ENCODE results near the gene GDF15. TPM values are rescaled to one million over a fixed set of nuclear protein-coding genes. Genes with fewer than 3 reads are reported as not detected.

GDF15 gene
- total and polyA plus RNA-seq, 2 donors (not counting 3 experiments of a cell fraction or from before 2014, with no cell fraction given): 165 to 206 TPM

DNA sequence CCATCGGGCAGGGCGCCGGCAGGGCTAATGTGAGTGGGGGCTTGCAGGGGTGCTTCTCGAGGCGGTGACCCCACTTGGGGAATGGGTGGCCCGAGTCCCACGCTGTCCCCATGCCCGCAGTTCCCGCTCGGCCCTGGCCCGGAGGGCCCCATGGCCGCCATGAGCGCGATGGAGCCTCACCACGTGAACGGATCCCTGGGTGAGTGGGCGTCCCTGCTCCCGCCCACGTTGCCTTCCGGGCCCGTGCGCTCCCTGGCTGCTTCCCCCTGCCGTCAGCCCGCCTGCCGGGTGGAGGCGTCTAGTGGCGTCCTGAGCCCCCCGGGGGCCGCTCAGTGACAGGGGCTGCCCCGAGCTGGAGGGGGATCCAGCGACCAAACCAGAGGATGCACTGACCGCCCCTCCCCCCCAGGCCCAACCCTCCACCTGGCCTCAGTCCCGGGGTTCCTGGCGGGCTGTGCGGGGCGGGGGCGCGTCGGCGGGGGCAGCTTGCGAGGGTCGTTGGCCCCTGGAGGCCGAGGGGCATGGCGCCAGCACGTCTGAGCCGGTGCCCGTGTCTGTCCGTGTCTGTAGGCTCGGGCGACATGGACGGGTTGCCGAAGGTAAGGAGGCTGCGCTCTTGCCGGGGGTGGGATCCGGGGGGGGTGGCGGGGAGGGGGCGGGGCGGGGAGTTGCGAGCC lies 47.2 kb downstream of the GDF15 start:
- Histone ChIP-seq H3K4me3 (replicated peaks in 1 of 3; ENCODE audit: insufficient read depth in 1 of 3, low read depth in 1 of 3, low read length in 3 of 3) (peak overlapping the region; percentile 29 to 69 (median 50)), H3K9me1 (replicated peaks; ENCODE audit: control insufficient read depth, extremely low read depth, insufficient read depth, low read length) (no peaks in the 10 kb centered on the region), H3K27ac (ENCODE audit: insufficient read depth, low read depth, low read length) (peak overlapping the region; percentile 12), H3K9ac (replicated peaks; ENCODE audit: extremely low read depth, insufficient read depth, low read length) (peak overlapping the region; percentile 17), H4K20me1 (replicated peaks; ENCODE audit: control insufficient read depth, extremely low read depth, insufficient read depth, low read length) (no peaks in the 10 kb centered on the region), H3K79me2 (ENCODE audit: control insufficient read depth, insufficient read depth, low read length) (peaks cover 3% of the 10 kb centered on the region), H2AFZ (ENCODE audit: low read depth, low read length) (peak overlapping the region; percentile 30), H3K27me3 (ENCODE audit: control insufficient read depth in 2 of 2, insufficient read depth in 2 of 2, low read length in 2 of 2) (no peaks in the 10 kb centered on the region), H3K36me3 (ENCODE audit: control insufficient read depth in 2 of 2, extremely low read depth in 1 of 2, insufficient read depth in 2 of 2, low read length in 2 of 2) (peaks cover 0 to 2% of the 10 kb centered on the region in 2 experiments), H3K4me2 (ENCODE audit: insufficient read depth, low read length) (peak overlapping the region; percentile 44), H3K9me3 (replicated peaks; ENCODE audit: control insufficient read depth, insufficient read depth, low read length) (no peaks in the 10 kb centered on the region), H3K4me1 (ENCODE audit: control insufficient read depth, extremely low read depth, insufficient read depth, low read length) (peaks cover 19% of the 10 kb centered on the region)
- CTCF ChIA-PET: no interaction called here
- POLR2A ChIA-PET: no interaction called here
- intact Hi-C loops (cut with micrococcal nuclease) (no loop called here), dilution Hi-C loops (cut with MboI; ENCODE audit: extremely low pct_ligation_motif_present, low sequenced_read_pairs) (no loop called here)
- BruUV-seq (replicated peaks): no TSS peak
- TF ChIP-seq POLR2AphosphoS5 (IDR thresholded peaks at IDR 0.05; ENCODE audit: insufficient read depth, low read depth, low read length) (peak; percentile 53), EZH2 (IDR thresholded peaks at IDR 0.05; ENCODE audit: borderline replicate concordance, low read depth, low read length, severe bottlenecking) (no peak)
- TF ChIP-seq, protein P1, sequence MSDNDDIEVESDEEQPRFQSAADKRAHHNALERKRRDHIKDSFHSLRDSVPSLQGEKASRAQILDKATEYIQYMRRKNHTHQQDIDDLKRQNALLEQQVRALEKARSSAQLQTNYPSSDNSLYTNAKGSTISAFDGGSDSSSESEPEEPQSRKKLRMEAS (IDR thresholded peaks at IDR 0.05; ENCODE audit: insufficient read depth, insufficient read length): peak; percentile 35
- TF ChIP-seq, protein P2, sequence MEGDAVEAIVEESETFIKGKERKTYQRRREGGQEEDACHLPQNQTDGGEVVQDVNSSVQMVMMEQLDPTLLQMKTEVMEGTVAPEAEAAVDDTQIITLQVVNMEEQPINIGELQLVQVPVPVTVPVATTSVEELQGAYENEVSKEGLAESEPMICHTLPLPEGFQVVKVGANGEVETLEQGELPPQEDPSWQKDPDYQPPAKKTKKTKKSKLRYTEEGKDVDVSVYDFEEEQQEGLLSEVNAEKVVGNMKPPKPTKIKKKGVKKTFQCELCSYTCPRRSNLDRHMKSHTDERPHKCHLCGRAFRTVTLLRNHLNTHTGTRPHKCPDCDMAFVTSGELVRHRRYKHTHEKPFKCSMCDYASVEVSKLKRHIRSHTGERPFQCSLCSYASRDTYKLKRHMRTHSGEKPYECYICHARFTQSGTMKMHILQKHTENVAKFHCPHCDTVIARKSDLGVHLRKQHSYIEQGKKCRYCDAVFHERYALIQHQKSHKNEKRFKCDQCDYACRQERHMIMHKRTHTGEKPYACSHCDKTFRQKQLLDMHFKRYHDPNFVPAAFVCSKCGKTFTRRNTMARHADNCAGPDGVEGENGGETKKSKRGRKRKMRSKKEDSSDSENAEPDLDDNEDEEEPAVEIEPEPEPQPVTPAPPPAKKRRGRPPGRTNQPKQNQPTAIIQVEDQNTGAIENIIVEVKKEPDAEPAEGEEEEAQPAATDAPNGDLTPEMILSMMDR (IDR thresholded peaks at IDR 0.05; ENCODE audit: extremely low read depth in 1 of 2, insufficient read depth in 1 of 2, low read depth in 1 of 2, low read length in 2 of 2): peak in 1 of 2 donors; percentile 7
- no peak for DNase-seq (ENCODE audit: low read depth, low spot score)
- FAIRE-seq: peak; percentile 58

All from endothelial cell of umbilical vein (primary cell).